NT2/D1 (cell line): ENCODE measurements around the gene AMZ2.
A peak's percentile ranks its signal among the peaks of the same experiment; 100 is the strongest.
"Not testable (repeated sequence)": the region's sequence is repeated elsewhere in the genome, so short reads cannot be mapped to it uniquely, and the experiment has no call there.

Source experiments
- DNase-seq: peaks from one replicate; pipeline ENCODE4 v3.0.0-alpha.2; 2011; ENCODE audit warnings: low read depth, low spot score
- H3K27me3 ChIP-seq: 2 replicates; pipeline ENCODE4 v1.6.0; 2011; ENCODE audit warnings: mild to moderate bottlenecking; ENCODE audit not compliant: insufficient read length, insufficient read depth
- H3K36me3 ChIP-seq: 2 replicates; pipeline ENCODE4 v1.6.1; 2011; ENCODE audit warnings: mild to moderate bottlenecking, low read length, mixed read lengths; ENCODE audit not compliant: insufficient read depth, insufficient read length
- H3K4me1 ChIP-seq: 2 replicates; pipeline ENCODE4 v1.5.1; 2011; ENCODE audit not compliant: insufficient read depth, insufficient read length
- H3K4me3 ChIP-seq: 2 replicates; pipeline ENCODE4 v1.5.1; 2011; ENCODE audit warnings: low read depth; ENCODE audit not compliant: insufficient read length
- H3K9ac ChIP-seq: 2 replicates; pipeline ENCODE4 v1.6.0; 2011; ENCODE audit warnings: low read depth; ENCODE audit not compliant: insufficient read length
- H3K9me3 ChIP-seq: 2 replicates; pipeline ENCODE4 v1.5.1; 2011; ENCODE audit warnings: mild to moderate bottlenecking, low read length; ENCODE audit not compliant: insufficient read depth
- SUZ12 ChIP-seq: IDR thresholded peaks from 2 replicates; pipeline ENCODE4 v1.6.1; 2011; ENCODE audit not compliant: insufficient read length, insufficient read depth; ENCODE audit errors: extremely low read depth
- YY1 ChIP-seq: IDR thresholded peaks from 2 replicates; pipeline ENCODE4 v1.6.1; 2011; ENCODE audit not compliant: insufficient read length, insufficient read depth
- ZNF274 ChIP-seq: IDR thresholded peaks from 2 replicates; pipeline ENCODE4 v1.6.1; 2011; ENCODE audit warnings: mild to moderate bottlenecking, low read depth, low read length

AMZ2 gene

GRCh38 chr17:68238164-68238870, 9.5 kb upstream of the AMZ2 start:
- Histone ChIP-seq H3K4me1 (no peaks in the 10 kb centered on the region), H3K36me3 (no peaks in the 10 kb centered on the region), H3K9me3 (no peaks in the 10 kb centered on the region), H3K27me3 (no peaks in the 10 kb centered on the region), H3K9ac (no peak overlapping the region), H3K4me3 (no peak overlapping the region)
- DNase-seq: no peak
- TF ChIP-seq SUZ12 (no peak), YY1 (no peak), ZNF274 (no peak)

DNA sequence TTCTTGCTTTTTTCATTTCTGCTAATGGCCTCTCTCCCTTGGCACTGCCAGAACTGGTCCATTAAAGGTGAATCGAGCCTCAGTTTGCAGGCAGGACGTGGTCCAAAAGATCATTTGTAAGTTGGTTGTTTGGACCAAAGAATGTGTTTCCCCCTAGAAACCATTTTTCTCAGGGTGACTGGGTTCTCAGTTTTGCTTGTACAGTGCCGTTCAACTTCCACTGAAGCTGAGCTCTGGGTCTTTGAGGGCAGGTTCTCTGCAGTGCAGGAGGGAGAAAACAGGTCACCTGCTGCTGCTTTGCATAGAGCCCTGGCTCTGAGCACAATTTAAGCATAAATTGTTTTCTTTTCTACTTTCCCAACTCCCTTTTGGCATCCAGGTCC, 9.0 kb upstream of the AMZ2 start:
- no peak for DNase-seq

DNA sequence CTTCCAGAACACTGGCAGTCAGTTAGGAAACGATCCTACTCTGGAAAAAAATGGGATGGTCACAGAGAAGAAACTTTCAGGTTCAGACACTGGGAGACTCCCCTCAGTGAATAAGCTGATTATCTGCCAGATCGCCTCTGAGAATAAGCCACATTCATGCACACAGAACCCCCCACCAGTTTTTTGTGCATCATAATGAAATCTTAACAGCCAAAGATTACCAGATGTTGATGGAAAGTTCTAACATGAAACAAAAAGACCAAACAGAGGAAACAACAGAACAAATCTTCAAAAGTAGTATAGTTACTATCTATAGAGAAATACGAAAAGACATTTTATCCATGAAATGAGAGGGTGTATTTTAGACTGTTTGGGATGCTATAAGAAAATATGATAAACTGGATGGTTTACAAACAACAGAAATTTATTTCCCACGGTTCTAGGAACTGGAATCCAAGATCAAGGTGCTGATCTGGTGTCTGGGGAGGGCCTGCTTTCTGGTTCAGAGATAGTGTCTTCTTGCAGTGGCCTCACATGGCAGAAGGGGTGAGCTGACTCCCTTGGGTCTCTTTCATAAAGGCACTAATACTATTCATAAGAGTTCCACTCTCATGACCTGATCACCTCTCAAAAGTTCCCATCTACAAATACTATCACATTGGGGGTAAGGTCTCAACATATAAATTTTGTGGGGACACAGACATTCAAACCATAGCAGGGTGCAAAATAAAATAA, 8.0 kb upstream of the AMZ2 start:
- Histone ChIP-seq H3K36me3 (no peaks in the 10 kb centered on the region), H3K27me3 (no peaks in the 10 kb centered on the region), H3K4me3 (no peak overlapping the region), H3K9me3 (no peaks in the 10 kb centered on the region), H3K9ac (no peak overlapping the region), H3K4me1 (no peaks in the 10 kb centered on the region)
- TF ChIP-seq SUZ12 (no peak), ZNF274 (no peak)
- DNase-seq: no peak

More for the DNA sequence above, 9.0 kb upstream of the AMZ2 start:
- TF ChIP-seq SUZ12 (no peak), YY1 (no peak), ZNF274 (no peak)
- no peak overlapping the region for H3K4me3 ChIP-seq
- H3K27me3 ChIP-seq: no peaks in the 10 kb centered on the region
- no peaks in the 10 kb centered on the region for H3K9me3 ChIP-seq
- H3K9ac ChIP-seq: no peak overlapping the region
- no peaks in the 10 kb centered on the region for H3K4me1 ChIP-seq
- no peaks in the 10 kb centered on the region for H3K36me3 ChIP-seq

DNA sequence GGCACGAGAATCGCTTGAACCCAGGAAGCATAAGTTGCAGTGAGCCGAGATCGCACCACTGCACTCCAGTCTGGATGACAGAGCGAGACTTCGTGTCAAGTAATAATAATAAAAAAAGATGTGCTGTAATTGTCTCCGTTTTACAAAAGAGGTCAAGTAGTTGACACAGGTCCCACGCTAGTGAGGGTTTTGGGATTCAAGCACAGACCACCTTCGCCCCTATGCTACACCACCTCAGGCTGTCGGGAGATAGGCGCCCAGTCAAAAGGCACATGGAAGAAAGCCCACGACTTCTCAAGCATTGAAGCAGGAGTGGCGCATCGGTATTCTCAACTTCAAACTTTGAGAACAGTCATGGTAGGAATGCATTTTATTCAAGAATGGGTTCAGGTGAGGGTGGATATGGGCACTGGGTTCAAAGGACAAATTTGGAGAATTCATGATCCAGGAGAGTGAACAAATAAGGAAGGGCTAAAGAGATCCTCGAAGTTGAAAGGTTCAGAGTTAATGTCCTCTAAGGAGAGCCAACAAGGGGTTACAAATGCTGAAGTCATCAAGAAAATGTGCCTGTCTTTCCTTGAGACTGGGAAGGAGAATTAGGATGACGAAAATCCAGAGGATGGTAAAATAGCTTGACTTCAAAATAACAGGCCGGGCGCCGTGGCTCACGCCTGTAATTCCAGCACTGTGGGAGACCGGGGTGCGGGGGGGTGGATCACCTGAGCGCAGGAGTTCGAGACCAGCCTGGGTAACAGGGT, 1.4 kb upstream of the AMZ2 start:
- Histone ChIP-seq H3K4me1 (no peaks in the 10 kb centered on the region), H3K4me3 (no peak overlapping the region), H3K9ac (no peak overlapping the region), H3K36me3 (peaks cover 17% of the 10 kb centered on the region), H3K27me3 (no peaks in the 10 kb centered on the region), H3K9me3 (no peaks in the 10 kb centered on the region)
- TF ChIP-seq SUZ12: no peak
- no peak for TF ChIP-seq ZNF274
- TF ChIP-seq YY1: no peak
- DNase-seq: no peak

DNA sequence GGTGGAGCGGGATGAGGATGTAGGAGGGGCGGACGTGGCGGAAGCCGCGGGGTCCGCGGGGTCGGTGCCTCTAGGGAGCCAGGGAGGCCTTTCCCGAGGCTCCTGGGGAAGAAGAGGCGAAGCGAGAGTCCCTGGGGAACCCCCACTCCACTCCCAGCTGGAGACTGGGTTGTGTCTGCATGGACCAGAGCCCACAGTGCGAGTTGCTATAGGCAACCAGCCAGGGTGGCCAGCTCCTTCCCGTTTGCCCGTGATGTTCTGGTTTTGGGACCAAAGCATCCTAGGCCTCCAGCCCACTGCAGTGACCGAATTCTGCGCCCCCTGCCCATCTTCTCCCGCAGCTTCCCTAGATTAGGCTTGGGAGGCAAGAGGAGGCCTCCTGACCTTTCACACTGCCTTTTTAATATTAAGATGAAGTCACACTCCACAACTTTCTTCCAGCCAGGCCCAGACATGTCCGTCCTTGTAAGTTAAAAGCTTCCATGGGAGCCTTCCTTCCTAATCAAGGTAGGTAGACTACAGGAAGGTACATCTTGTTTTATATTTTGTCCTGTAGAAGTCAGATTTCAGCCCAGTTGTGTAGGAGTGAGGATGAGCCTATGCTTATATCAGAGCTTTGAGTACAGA, 469 bp downstream of the AMZ2 start:
- H3K36me3 ChIP-seq: peaks cover 35% of the 10 kb centered on the region
- H3K4me1 ChIP-seq: no peaks in the 10 kb centered on the region
- no peak for DNase-seq
- TF ChIP-seq YY1 (no peak), SUZ12 (no peak), ZNF274 (no peak)
- H3K4me3 ChIP-seq: peak overlapping the region; percentile 93
- peak overlapping the region; percentile 98 for H3K9ac ChIP-seq
- no peaks in the 10 kb centered on the region for H3K27me3 ChIP-seq
- H3K9me3 ChIP-seq: no peaks in the 10 kb centered on the region

DNA sequence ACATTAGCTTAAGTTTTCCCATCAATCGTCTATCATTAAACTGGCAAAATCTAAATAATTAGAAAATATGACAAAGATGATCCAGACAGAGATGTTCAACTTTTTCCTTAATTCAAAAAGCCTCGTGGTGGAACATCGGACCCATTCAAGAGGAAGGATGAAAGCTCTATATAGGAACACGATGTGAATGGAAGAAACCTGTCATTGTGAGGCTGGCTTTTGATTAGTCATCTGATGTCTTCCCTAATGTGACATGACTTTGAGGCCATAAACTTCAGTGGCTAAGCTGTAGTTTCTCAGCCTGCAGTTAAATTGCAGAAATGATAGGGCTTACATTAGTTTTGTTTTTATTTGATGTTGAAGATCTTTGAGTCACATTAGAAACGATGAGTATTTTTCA, 1.0 kb downstream of the AMZ2 start:
- no peak for DNase-seq
- no peaks in the 10 kb centered on the region for H3K9me3 ChIP-seq
- TF ChIP-seq YY1 (no peak), ZNF274 (no peak), SUZ12 (no peak)
- no peaks in the 10 kb centered on the region for H3K27me3 ChIP-seq
- H3K4me1 ChIP-seq: no peaks in the 10 kb centered on the region
- H3K36me3 ChIP-seq: peaks cover 40% of the 10 kb centered on the region
- H3K9ac ChIP-seq: peak overlapping the region; percentile 98
- peak overlapping the region; percentile 93 for H3K4me3 ChIP-seq

DNA sequence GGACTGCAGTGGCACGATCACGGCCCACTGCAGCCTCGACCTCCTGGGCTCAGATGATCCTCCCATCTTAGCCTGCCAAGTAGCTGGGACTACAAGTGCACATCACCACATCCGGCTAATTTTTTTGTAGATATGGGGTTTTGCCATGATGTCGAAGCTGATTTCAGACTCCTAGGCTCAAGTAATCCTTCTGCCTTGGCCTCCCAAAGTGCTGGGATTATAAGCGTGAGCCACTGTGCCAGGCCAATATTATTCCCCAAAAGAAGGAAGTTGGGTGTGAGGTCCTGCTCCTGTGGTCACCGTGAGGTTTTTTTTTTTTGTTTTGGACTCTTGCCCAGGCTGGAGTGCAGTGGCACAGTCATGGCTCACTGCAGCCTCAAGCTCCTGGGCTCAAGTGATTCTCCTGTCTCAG, 1.5 kb downstream of the AMZ2 start:
- H3K9ac ChIP-seq: no peak overlapping the region
- no peak for DNase-seq
- no peaks in the 10 kb centered on the region for H3K4me1 ChIP-seq

DNA sequence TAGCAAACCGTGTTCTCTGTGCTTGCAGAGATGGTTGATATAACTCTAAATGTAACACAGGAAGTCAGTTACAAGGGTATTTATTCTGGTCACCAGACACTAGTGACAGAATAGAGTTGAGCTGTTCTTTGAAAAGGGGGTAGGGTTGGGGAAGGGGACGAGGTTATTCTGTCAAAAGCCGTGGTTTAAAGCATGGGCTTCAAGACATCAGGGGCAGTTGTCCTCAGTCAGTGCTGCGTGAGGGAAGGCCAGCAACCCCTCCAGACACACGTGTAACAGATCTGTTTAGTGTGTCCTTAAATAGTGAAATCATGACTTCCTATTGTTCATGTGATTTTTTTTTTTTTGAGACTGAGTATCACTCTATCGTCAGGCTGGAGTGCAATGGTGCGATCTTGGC, 5.6 kb downstream of the AMZ2 start:
- not testable (repeated sequence) for H3K27me3 ChIP-seq, H3K9ac ChIP-seq, H3K4me1 ChIP-seq, H3K9me3 ChIP-seq, H3K4me3 ChIP-seq, DNase-seq
- H3K36me3 ChIP-seq: peaks cover 69% of the 10 kb centered on the region

More for the DNA sequence above, 1.5 kb downstream of the AMZ2 start:
- Histone ChIP-seq H3K27me3 (no peaks in the 10 kb centered on the region), H3K4me3 (no peak overlapping the region), H3K36me3 (peaks cover 45% of the 10 kb centered on the region), H3K9me3 (no peaks in the 10 kb centered on the region)
- no peak for TF ChIP-seq SUZ12
- no peak for TF ChIP-seq YY1
- no peak for TF ChIP-seq ZNF274
